NCI-H1436 (cell line): ENCODE results near the gene NUP43.
"Not testable (repeated sequence)": the region's sequence is repeated elsewhere in the genome, so short reads cannot be mapped to it uniquely, and the experiment has no call there.

Source experiments
- DNase-seq: peaks from one replicate; lab custom pipeline; 2025; lab: John Stamatoyannopoulos, UW

The NUP43 gene

GRCh38 chr6:149749082-149749593 is 2.8 kb upstream of the NUP43 start:
- DNase-seq, result not testable (repeated sequence)

GRCh38 chr6:149745252-149745651 is 1.1 kb downstream of the NUP43 start:
- DNase-seq, result not testable (repeated sequence)

GRCh38 chr6:149734915-149735314 is 11.4 kb downstream of the NUP43 start:
- DNase-seq, result no peak

- DNase-seq, result no peak
Observed at GRCh38 chr6:149733089-149733720, 13.1 kb downstream of the NUP43 start.

- DNase-seq, result no peak
Observed at GRCh38 chr6:149729824-149730223, 16.5 kb downstream of the NUP43 start.

- DNase-seq, result no peak
Observed at GRCh38 chr6:149728499-149729234, 17.7 kb downstream of the NUP43 start.

GRCh38 chr6:149727793-149728498 is 18.4 kb downstream of the NUP43 start:
- no peak for DNase-seq

- DNase-seq, result no peak
Observed at GRCh38 chr6:149725785-149726184, 20.5 kb downstream of the NUP43 start.

- DNase-seq, result peak; percentile 49
Observed at GRCh38 chr6:149723771-149724417, 22.4 kb downstream of the NUP43 start.

GRCh38 chr6:149723262-149723661 is 23.1 kb downstream of the NUP43 start:
- DNase-seq, result no peak

GRCh38 chr6:149719531-149719930 is 26.8 kb downstream of the NUP43 start:
- DNase-seq, result no peak

GRCh38 chr6:149717588-149718458 is 28.5 kb downstream of the NUP43 start, which contains the start of gene LATS1:
LATS1 (minus strand) TSS chr6:149718101; CDS start chr6:149702126, 15,975 bp downstream.
- DNase-seq, result peak; percentile 84

GRCh38 chr6:149717255-149717587 is 29.1 kb downstream of the NUP43 start:
- DNase-seq, result no peak

- DNase-seq, result no peak
Observed at GRCh38 chr6:149716181-149716963, 30.0 kb downstream of the NUP43 start.

- no peak for DNase-seq
Observed at GRCh38 chr6:149714442-149714841, 31.9 kb downstream of the NUP43 start.

- DNase-seq, result no peak
Observed at GRCh38 chr6:149711711-149712110, 34.6 kb downstream of the NUP43 start.

GRCh38 chr6:149701714-149702113 is 44.6 kb downstream of the NUP43 start:
- no peak for DNase-seq

GRCh38 chr6:149699150-149699549 is 47.2 kb downstream of the NUP43 start:
- no peak for DNase-seq

GRCh38 chr6:149698175-149698574 is 48.2 kb downstream of the NUP43 start:
- no peak for DNase-seq

- DNase-seq, result no peak
Observed at GRCh38 chr6:149696901-149697300, 49.4 kb downstream of the NUP43 start.

GRCh38 chr6:149694921-149695320 is 51.4 kb downstream of the NUP43 start:
- DNase-seq, result no peak
